ENCODE measurements around the gene CREB5. TPM values are rescaled to one million over a fixed set of nuclear protein-coding genes. Genes with fewer than 3 reads are reported as not detected.

CREB5 gene
- total RNA-seq, 4 donors from 2014 or later, result 16.8 to 22.4 (median 20.9) TPM

DNA sequence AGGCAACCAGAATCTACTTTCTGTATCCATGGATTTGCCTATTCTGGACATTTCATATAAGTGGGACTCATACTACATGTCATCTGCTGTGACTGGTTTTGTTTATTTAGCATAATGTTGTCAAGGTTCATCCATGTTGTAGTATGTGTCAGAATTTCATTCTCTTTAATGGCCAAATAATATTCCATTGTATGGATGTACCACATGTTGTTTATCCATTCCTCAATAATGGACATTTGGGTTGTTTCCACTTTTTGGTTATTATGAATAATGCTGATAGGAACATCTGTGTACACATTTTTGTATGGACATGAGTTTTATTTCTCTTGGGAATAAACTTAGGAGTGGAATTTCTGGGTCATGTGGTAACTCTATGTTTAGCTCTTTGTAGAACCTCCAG, 133.7 kb downstream of the CREB5 start:
- no peak for DNase-seq (ENCODE audit: low spot score in 2 of 2)
- Histone ChIP-seq H3K4me1 (peaks cover 0 to under 1% (median 0%) of the 10 kb centered on the region in 4 donors), H3K4me3 (no peak overlapping the region), H3K27me3 (no peaks in the 10 kb centered on the region), H3K27ac (no peak overlapping the region), H3K9me3 (peaks cover 0 to 12% (median 0%) of the 10 kb centered on the region in 4 donors), H3K36me3 (no peaks in the 10 kb centered on the region)
- TF ChIP-seq EP300 (IDR thresholded peaks at IDR 0.05), result no peak
- no peak for TF ChIP-seq POLR2A (IDR thresholded peaks at IDR 0.05)
- TF ChIP-seq, protein P1, sequence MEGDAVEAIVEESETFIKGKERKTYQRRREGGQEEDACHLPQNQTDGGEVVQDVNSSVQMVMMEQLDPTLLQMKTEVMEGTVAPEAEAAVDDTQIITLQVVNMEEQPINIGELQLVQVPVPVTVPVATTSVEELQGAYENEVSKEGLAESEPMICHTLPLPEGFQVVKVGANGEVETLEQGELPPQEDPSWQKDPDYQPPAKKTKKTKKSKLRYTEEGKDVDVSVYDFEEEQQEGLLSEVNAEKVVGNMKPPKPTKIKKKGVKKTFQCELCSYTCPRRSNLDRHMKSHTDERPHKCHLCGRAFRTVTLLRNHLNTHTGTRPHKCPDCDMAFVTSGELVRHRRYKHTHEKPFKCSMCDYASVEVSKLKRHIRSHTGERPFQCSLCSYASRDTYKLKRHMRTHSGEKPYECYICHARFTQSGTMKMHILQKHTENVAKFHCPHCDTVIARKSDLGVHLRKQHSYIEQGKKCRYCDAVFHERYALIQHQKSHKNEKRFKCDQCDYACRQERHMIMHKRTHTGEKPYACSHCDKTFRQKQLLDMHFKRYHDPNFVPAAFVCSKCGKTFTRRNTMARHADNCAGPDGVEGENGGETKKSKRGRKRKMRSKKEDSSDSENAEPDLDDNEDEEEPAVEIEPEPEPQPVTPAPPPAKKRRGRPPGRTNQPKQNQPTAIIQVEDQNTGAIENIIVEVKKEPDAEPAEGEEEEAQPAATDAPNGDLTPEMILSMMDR (IDR thresholded peaks at IDR 0.05), result no peak

DNA sequence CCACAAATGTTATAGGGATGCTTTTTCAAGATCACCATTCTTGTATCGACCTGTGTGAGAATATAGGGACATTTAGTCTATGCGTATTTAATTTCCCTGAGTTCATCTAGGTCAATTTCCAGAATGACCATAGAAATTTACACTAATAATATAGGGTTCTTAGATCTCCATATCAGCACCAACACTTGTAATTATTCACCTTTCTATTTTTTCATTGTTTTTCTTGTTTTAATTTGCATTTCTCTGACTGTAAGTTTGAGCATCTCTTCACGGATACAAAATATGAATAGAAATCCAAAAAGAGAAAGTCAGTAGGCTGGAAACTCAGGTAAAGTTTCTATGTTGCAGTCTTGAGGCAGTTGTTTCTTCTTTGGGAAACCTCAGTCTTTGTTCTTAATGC, 134.8 kb downstream of the CREB5 start:
- Histone ChIP-seq H3K27ac (no peak overlapping the region), H3K27me3 (no peaks in the 10 kb centered on the region), H3K4me1 (peaks cover 0 to 6% (median 0%) of the 10 kb centered on the region in 4 donors), H3K9me3 (peaks cover 0 to 12% (median 0%) of the 10 kb centered on the region in 4 donors), H3K36me3 (no peaks in the 10 kb centered on the region), H3K4me3 (no peak overlapping the region)
- WGBS, 2 donors, result 96 to 98% methylated on average over 3 of the region's 3 CpGs
- TF ChIP-seq EP300 (IDR thresholded peaks at IDR 0.05), result no peak
- no peak for TF ChIP-seq POLR2A (IDR thresholded peaks at IDR 0.05)
- TF ChIP-seq, protein P1 (IDR thresholded peaks at IDR 0.05), result no peak
- DNase-seq (ENCODE audit: low spot score in 2 of 2), result no peak

DNA sequence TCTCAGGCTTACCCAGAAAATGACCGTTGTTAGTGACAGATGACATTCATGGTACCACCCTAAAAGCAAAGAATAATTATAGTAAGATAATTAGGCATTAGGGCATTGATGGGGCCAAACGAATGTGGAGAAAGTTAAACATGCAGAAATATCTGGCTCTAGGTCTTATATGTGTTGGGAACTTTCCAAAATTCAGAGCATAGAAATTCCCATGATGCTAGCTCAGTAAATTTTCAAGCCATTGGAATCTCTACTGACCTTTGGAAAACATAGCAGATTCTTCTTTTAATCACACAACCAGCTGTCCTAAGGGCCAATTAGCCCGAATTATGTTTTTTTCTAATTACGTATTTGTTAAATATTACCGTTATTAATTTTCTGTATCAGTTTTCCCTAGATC, 136.1 kb downstream of the CREB5 start:
- Histone ChIP-seq H3K4me1 (peaks cover 0 to 14% (median 0%) of the 10 kb centered on the region in 4 donors), H3K27ac (no peak overlapping the region), H3K36me3 (no peaks in the 10 kb centered on the region), H3K4me3 (no peak overlapping the region), H3K9me3 (peaks cover 0 to 12% (median 0%) of the 10 kb centered on the region in 4 donors), H3K27me3 (no peaks in the 10 kb centered on the region)
- TF ChIP-seq, protein P1 (IDR thresholded peaks at IDR 0.05), result no peak
- TF ChIP-seq EP300 (IDR thresholded peaks at IDR 0.05) (no peak), POLR2A (IDR thresholded peaks at IDR 0.05) (no peak)
- 37 to 39% methylated on average over 5 of the region's 5 CpGs for WGBS, 2 donors
- no peak for DNase-seq (ENCODE audit: low spot score in 2 of 2)

DNA sequence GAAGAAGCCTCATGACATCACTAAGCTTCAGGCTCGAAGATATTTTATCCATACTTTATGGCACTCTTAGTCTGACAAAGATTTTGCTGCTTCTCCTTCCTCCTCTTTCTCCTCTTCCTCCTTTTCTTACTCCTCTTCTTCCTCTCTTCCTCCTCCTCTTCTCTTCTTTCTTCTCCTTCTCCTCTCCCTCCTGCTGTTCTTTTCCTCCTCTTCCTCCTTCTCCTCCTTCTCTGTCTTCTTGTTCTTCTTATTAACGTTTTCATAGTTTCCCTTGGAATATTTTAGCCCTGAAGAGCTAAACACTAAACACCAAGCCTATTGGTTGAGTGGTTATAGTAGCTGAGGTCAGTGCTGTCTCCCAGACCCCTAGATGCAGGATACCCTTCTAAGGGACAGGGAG, 137.7 kb downstream of the CREB5 start:
- DNase-seq (ENCODE audit: low spot score in 2 of 2), result no peak
- WGBS, 2 donors, result 76 to 81% methylated on average over 2 of the region's 2 CpGs
- TF ChIP-seq, protein P1 (IDR thresholded peaks at IDR 0.05), result no peak
- TF ChIP-seq EP300 (IDR thresholded peaks at IDR 0.05), result no peak
- TF ChIP-seq POLR2A (IDR thresholded peaks at IDR 0.05), result no peak

DNA sequence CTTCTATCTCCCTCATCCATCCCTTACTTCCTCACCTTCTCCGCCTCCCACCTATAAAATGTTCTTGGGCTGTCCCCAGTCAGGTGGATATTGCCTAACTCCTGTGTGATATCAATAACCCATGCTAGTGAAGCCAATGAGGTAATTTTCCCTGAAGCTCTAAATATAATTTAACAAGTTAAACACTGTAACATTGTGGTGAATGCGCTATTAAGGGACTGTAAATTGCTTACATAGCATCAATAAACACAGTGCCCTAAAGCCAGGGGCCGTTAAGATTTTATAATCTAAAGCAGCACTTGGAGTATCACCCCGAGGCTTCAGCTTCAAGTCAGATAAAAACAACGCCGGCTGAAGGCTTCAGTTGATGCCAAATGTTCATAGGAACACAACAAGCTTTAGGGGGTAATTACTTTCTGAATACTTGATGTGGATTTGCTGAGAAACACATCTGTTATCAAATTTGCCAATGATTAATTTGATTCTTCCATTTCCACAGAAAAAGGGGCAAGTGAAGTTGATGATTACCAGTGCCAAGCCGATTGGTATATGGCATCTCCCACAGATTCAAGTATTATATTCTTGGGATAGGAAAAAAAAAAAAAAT, 138.4 kb downstream of the CREB5 start:
- peaks cover 0 to 28% (median 0%) of the 10 kb centered on the region in 4 donors for H3K4me1 ChIP-seq
- no peak for TF ChIP-seq EP300 (IDR thresholded peaks at IDR 0.05)
- TF ChIP-seq, protein P1 (IDR thresholded peaks at IDR 0.05), result no peak
- TF ChIP-seq POLR2A (IDR thresholded peaks at IDR 0.05), result no peak
- 73 to 76% methylated on average over 7 of the region's 7 CpGs for WGBS, 2 donors
- no peaks in the 10 kb centered on the region for H3K27me3 ChIP-seq
- H3K9me3 ChIP-seq, result peaks cover 0 to 12% (median 0%) of the 10 kb centered on the region in 4 donors
- no peak overlapping the region for H3K4me3 ChIP-seq
- H3K27ac ChIP-seq, result no peak overlapping the region
- no peaks in the 10 kb centered on the region for H3K36me3 ChIP-seq
- no peak for DNase-seq (ENCODE audit: low spot score in 2 of 2)

More for the DNA sequence above, 137.7 kb downstream of the CREB5 start:
- Histone ChIP-seq H3K27ac (no peak overlapping the region), H3K9me3 (peaks cover 0 to 12% (median 0%) of the 10 kb centered on the region in 4 donors), H3K4me3 (no peak overlapping the region), H3K36me3 (no peaks in the 10 kb centered on the region), H3K4me1 (peaks cover 0 to 28% (median 0%) of the 10 kb centered on the region in 4 donors), H3K27me3 (no peaks in the 10 kb centered on the region)
